Amniotic stem cell (primary cell): ENCODE measurements around the gene TMEM185A.
"Not testable (repeated sequence)": the region's sequence is repeated elsewhere in the genome, so short reads cannot be mapped to it uniquely, and the experiment has no call there.

Source experiments
- DNase-seq: peaks from one replicate; lab custom pipeline; 2025; lab: John Stamatoyannopoulos, UW

TMEM185A gene

GRCh38 chrX:149631234-149632165, at the start of gene TMEM185A:
Gene TMEM185A (minus strand): TSS chrX:149631792. CDS start chrX:149631580, 212 bp downstream.
- no peak for DNase-seq

GRCh38 chrX:149681182-149681581, 49.6 kb upstream of the TMEM185A start:
- DNase-seq: no peak

- DNase-seq: not testable (repeated sequence)
These were observed 47.6 kb upstream of the TMEM185A start for GRCh38 chrX:149679164-149679678.

- DNase-seq: not testable (repeated sequence)
These were observed 44.0 kb upstream of the TMEM185A start for GRCh38 chrX:149675554-149675953.

GRCh38 chrX:149675088-149675487, 43.5 kb upstream of the TMEM185A start:
- not testable (repeated sequence) for DNase-seq

GRCh38 chrX:149660613-149661012, 29.0 kb upstream of the TMEM185A start:
- DNase-seq: not testable (repeated sequence)

GRCh38 chrX:149656260-149656884, 24.8 kb upstream of the TMEM185A start:
- not testable (repeated sequence) for DNase-seq

- DNase-seq: no peak
These were observed 20.8 kb upstream of the TMEM185A start for GRCh38 chrX:149652232-149652981.

- no peak for DNase-seq
These were observed 18.6 kb upstream of the TMEM185A start for GRCh38 chrX:149650162-149650561.

- DNase-seq: no peak
These were observed 17.3 kb upstream of the TMEM185A start for GRCh38 chrX:149648932-149649331.

- no peak for DNase-seq
These were observed 15.9 kb upstream of the TMEM185A start for GRCh38 chrX:149647505-149647904.

GRCh38 chrX:149643496-149643895, 11.9 kb upstream of the TMEM185A start:
- DNase-seq: no peak

- DNase-seq: no peak
These were observed 10.2 kb upstream of the TMEM185A start for GRCh38 chrX:149641835-149642234.

GRCh38 chrX:149641432-149641831, 9.8 kb upstream of the TMEM185A start:
- DNase-seq: no peak

- no peak for DNase-seq
These were observed 8.0 kb upstream of the TMEM185A start for GRCh38 chrX:149639568-149639967.

- no peak for DNase-seq
These were observed 7.3 kb upstream of the TMEM185A start for GRCh38 chrX:149638860-149639259.

GRCh38 chrX:149633511-149633910, 1.9 kb upstream of the TMEM185A start:
- no peak for DNase-seq

- peak; percentile 20 for DNase-seq
These were observed 835 bp downstream of the TMEM185A start for GRCh38 chrX:149630681-149631233.

GRCh38 chrX:149629730-149630387, 1.7 kb downstream of the TMEM185A start:
- DNase-seq: no peak

- DNase-seq: no peak
These were observed 2.8 kb downstream of the TMEM185A start for GRCh38 chrX:149628768-149629167.

- DNase-seq: no peak
These were observed 3.3 kb downstream of the TMEM185A start for GRCh38 chrX:149628280-149628679.
